GM20000 (cell line): ENCODE data around the gene ATP6V0E1.
"Not testable (repeated sequence)": the region's sequence is repeated elsewhere in the genome, so short reads cannot be mapped to it uniquely, and the experiment has no call there.

Experiments
- DNase-seq: peaks from one replicate; pipeline ENCODE4 v3.0.0; 2012; ENCODE audit warnings: low spot score
- CTCF ChIP-seq: IDR thresholded peaks from 2 replicates; pipeline ENCODE4 v1.5.1; 2012; ENCODE audit warnings: mild to moderate bottlenecking, control low read depth; ENCODE audit errors: extremely low read depth, missing control alignments

The ATP6V0E1 gene

GRCh38 chr5:173027905-173028304, 44.3 kb downstream of the ATP6V0E1 start:
- no peak for TF ChIP-seq CTCF
- DNase-seq, result no peak

GRCh38 chr5:173028811-173029327, 45.3 kb downstream of the ATP6V0E1 start:
- no peak for TF ChIP-seq CTCF
- DNase-seq, result no peak

- no peak for TF ChIP-seq CTCF
These were observed 45.9 kb downstream of the ATP6V0E1 start for GRCh38 chr5:173029499-173029921.

GRCh38 chr5:173032096-173032495, 48.5 kb downstream of the ATP6V0E1 start:
- not testable (repeated sequence) for DNase-seq

More at GRCh38 chr5:173029499-173029921, 45.9 kb downstream of the ATP6V0E1 start:
- DNase-seq, result no peak

GRCh38 chr5:173032730-173033129, 49.2 kb downstream of the ATP6V0E1 start:
- no peak for DNase-seq
- no peak for TF ChIP-seq CTCF

GRCh38 chr5:173033923-173034322, 50.4 kb downstream of the ATP6V0E1 start:
- TF ChIP-seq CTCF, result no peak

GRCh38 chr5:173035904-173036707, 52.5 kb downstream of the ATP6V0E1 start:
- TF ChIP-seq CTCF, result no peak
- peak; percentile 53 for DNase-seq

More at GRCh38 chr5:173033923-173034322, 50.4 kb downstream of the ATP6V0E1 start:
- no peak for DNase-seq
